ENCODE measurements around the gene BAZ2A. TPM values are rescaled to one million over a fixed set of nuclear protein-coding genes. Genes with fewer than 3 reads are reported as not detected.
A peak's percentile ranks its signal among the peaks of the same experiment; 100 is the strongest.

BAZ2A gene
- total RNA-seq, 2 donors from 2014 or later, result 203 to 214 TPM

DNA sequence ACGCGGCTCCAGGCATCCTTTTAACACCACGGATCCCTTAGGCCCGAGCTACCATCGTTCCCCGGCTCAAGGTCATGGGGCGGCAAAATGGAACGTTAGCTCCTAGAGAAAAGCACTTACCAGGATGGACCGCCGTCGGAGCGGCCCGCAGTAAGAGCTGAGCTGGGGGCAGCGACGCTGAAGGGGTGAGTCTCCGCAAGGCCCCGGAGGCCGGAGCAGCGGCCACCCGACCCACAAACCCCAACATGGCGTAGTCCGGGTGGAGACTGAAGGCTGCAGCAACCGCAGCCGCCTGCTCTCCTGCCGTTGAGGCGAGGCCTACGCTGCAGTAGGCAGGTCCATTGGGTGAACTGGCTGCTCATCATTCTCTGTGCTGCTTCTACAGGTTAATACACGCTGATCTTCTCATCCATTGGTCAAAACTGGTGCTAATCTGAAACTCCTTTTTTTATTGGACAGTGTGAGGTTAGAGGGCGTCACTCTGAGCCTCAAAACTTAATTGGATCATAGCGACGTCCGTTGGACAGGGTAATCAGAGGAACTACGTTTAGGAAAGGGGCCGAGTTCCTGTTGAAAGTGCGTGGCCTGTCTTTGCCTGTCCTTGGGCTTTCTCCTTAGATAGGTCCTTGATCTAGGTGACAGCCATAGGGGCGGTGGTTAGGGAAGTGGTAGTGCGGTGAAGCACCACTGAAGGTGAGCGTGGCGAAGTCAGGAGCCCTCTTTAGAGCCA lies 15.8 kb upstream of the BAZ2A start, which contains the start of gene ATP5F1B:
TSS of gene ATP5F1B (minus strand) at position 268 of the 730 bp plus-strand sequence. CDS start at position 247, 21 bp downstream.
- ATAC-seq (peak; percentile 95), DNase-seq (peak; percentile 73 to 84 (median 79))
- Mint-ChIP-seq H3K4me1 (peaks cover 23% of the 10 kb centered on the region), H3K27me3 (no peaks in the 10 kb centered on the region), H3K27ac (peak within 1 kb of the TSS; percentile 99), H3K4me3 (peak within 1 kb of the TSS; percentile 95), H3K36me3 (ENCODE audit: low read depth) (no peaks in the 10 kb centered on the region)
- H3K9me3 ChIP-seq (ENCODE audit: control insufficient read depth, low read length, poor library complexity, severe bottlenecking), result no peaks in the 10 kb centered on the region

DNA sequence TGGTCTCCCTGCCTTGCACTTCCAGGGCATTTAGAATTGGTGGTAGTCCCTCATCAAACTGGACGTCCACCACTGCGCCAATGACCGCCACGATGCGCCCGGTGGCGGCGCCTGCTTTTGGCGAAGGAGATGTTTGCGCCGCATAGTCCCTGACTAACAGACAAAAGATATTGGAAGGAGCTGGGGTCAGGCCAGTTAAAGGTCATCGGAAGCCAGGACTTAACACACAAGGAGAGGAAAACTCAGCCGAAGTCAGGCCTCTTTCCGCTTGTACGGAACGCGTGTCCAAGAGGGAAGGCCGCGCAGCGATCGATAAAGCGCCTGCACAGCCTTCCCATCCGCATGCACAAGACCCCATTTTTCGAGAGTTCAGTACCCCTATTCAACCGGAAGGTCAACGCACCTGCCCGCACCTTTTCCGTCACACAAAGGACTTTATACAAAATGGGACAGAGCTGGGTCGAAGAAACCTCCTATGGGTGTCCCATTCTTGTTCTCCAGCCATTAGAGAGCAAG lies 15.1 kb upstream of the BAZ2A start:
- H3K9me3 ChIP-seq (ENCODE audit: control insufficient read depth, low read length, poor library complexity, severe bottlenecking), result no peaks in the 10 kb centered on the region
- H3K27me3 Mint-ChIP-seq, result no peaks in the 10 kb centered on the region
- peaks cover 23% of the 10 kb centered on the region for H3K4me1 Mint-ChIP-seq
- peak overlapping the region; percentile 95 for H3K4me3 Mint-ChIP-seq
- ATAC-seq (no peak), DNase-seq (no peak)
- peak overlapping the region; percentile 99 for H3K27ac Mint-ChIP-seq
- H3K36me3 Mint-ChIP-seq (ENCODE audit: low read depth), result no peaks in the 10 kb centered on the region

DNA sequence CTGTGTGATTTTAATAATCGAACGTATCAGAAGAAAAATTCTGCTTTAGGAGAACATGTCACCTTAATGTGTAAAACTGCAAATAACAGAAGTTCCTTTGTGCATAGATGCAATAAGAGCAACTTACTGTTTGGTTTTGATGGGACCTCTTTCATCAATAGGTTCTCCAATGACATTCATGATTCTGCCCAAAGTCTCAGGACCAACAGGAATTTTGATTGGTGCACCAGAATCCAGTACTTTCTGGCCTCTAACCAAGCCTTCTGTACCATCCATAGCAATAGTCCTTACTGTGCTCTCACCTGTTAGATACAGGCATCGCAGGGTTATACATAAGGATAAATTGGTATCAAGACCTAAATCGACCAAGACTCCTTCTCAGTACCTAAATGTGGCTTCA lies 14.5 kb upstream of the BAZ2A start:
- ATAC-seq (no peak), DNase-seq (no peak)
- Mint-ChIP-seq H3K36me3 (ENCODE audit: low read depth) (no peaks in the 10 kb centered on the region), H3K4me1 (peaks cover 26% of the 10 kb centered on the region), H3K4me3 (peak overlapping the region; percentile 95), H3K27ac (peak overlapping the region; percentile 99), H3K27me3 (no peaks in the 10 kb centered on the region)
- H3K9me3 ChIP-seq (ENCODE audit: control insufficient read depth, low read length, poor library complexity, severe bottlenecking), result no peaks in the 10 kb centered on the region

DNA sequence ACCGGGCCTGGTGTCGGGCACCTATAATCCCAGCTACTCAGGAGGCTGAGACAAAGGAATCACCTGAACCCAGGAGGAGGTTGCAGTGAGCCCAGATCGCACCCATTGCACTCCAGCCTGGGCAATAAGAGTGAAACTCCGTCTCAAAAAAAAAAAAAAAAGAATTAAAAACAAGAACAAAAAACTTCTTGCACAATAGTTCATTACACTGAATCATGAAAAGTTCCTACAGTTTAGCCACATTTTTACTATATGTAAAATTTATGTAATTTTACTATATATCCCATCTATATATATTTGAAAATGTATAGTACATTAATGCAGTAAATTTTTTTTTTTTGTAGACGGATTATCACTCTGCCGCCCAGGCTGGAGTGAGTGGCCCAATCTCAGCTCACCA lies 11.1 kb upstream of the BAZ2A start:
- H3K9me3 ChIP-seq (ENCODE audit: control insufficient read depth, low read length, poor library complexity, severe bottlenecking), result no peaks in the 10 kb centered on the region
- peaks cover 33% of the 10 kb centered on the region for H3K4me1 Mint-ChIP-seq
- H3K36me3 Mint-ChIP-seq (ENCODE audit: low read depth), result peaks cover 2% of the 10 kb centered on the region
- no peaks in the 10 kb centered on the region for H3K27me3 Mint-ChIP-seq
- no peak overlapping the region for H3K4me3 Mint-ChIP-seq
- H3K27ac Mint-ChIP-seq, result peak overlapping the region; percentile 70
- DNase-seq (no peak), ATAC-seq (no peak)

DNA sequence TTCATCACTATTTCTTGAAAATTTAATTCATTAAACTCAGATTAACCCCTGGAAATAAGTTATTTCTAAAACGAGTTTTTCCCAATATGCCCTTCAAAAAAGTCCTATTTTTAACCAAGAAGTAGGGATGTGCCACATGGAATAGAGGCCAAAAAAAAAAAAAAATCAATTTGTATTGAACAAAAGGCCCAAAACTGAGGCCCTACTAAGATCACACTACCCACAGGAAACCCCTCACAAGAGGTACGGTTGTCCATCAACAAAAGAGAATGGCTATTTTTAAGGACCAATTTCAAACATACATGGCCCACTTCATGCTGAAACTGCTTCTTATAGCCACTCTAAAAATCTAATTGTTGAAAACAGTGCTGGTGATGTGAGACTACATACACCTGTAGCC lies 7.5 kb upstream of the BAZ2A start:
- DNase-seq (no peak), ATAC-seq (no peak)
- H3K4me1 Mint-ChIP-seq, result peaks cover 41% of the 10 kb centered on the region
- H3K4me3 Mint-ChIP-seq, result no peak overlapping the region
- H3K27me3 Mint-ChIP-seq, result no peaks in the 10 kb centered on the region
- H3K36me3 Mint-ChIP-seq (ENCODE audit: low read depth), result peaks cover 5% of the 10 kb centered on the region
- H3K27ac Mint-ChIP-seq, result peak overlapping the region; percentile 95
- no peaks in the 10 kb centered on the region for H3K9me3 ChIP-seq (ENCODE audit: control insufficient read depth, low read length, poor library complexity, severe bottlenecking)

DNA sequence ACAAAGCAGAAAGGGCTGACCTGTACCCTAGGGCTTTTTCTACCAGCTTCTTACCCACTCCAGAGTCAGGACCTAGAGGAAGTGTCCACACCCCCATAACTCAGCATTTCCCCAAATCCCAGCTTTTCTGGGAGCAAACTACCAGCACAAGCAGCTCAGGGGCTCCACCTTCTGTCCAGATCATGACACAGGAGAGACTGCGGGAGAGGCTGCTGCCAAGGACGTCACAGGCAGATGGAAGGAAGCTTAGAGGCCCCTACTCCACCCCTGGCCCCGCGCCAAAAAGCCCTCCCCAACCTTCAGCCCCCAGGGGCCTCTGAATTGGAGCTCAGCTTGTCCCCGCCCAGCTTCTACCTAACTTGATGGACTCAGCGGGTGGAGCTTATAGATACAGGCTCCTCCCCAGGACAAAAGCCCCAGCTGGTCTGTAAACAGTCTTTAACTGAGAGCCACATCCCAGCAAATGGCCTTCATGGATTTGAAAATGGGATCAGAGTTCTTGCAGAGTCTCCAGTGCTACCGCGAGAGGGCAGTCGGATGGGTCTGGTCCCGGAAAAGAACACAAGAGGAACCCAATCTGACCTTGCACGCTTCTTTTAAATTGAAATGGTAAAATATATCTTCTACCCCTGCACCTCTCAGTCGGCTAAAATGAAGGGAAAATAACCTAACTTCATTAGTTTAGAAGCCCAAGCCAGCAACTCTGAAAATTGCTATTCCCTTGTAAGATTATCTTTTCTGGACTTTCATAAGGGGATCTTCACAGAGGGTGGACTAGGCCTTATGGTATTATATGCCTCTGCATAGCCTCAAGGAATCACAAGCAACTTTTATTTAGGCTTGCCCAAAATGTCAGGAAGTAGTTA lies 6.8 kb upstream of the BAZ2A start:
- Mint-ChIP-seq H3K27me3 (no peaks in the 10 kb centered on the region), H3K36me3 (ENCODE audit: low read depth) (peaks cover 5% of the 10 kb centered on the region), H3K4me3 (peak overlapping the region; percentile 99), H3K27ac (peak overlapping the region; percentile 95), H3K4me1 (peaks cover 45% of the 10 kb centered on the region)
- ATAC-seq (peak; percentile 80), DNase-seq (peak; percentile 94 to 96 (median 95))
- no peaks in the 10 kb centered on the region for H3K9me3 ChIP-seq (ENCODE audit: control insufficient read depth, low read length, poor library complexity, severe bottlenecking)

DNA sequence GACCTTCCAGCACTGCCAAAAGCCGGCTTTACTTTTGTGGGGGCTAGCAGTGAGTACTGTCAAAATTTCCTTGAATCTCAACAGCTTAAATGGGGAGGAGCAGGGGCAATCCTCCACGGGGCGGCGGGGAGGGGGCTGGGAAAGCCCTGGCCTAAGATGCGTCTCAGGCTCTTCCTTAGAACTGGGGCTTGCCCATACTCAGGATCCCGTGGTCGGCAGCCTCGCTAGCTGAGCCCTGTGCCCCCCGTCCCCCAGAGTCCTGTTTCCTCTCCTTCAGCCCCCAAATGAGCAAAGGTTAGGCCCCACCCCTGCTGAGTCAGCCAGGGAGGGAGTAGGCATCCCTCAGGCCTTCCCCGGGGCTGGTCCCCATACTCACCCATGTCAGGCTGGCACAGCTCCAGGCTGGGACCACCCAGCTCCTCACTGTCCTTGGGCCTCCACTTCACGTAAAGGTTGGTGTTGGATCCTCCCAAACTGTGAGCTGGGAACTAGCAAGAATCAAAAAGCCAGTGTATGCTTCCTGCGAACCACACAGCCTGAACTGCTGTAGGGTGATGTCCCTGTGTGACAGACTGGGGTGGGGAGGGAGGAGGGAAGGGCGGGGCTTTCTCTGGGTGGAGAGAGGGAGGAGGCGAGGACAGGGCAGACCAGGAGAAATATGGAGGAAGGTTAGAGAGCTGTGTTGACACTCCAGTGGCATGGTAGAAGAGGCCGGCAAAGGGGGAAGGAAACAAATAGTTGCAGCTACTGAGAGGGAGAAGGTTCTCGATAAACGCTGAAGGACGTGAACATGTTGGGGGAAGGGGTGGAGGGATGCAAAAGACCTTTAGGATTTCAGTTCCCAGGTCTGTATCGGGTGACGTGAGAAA lies 5.9 kb upstream of the BAZ2A start:
- peak overlapping the region; percentile 99 for H3K4me3 Mint-ChIP-seq
- ATAC-seq (peak; percentile 78), DNase-seq (peak; percentile 46 to 78 (median 68))
- H3K27ac Mint-ChIP-seq, result peak overlapping the region; percentile 95
- H3K4me1 Mint-ChIP-seq, result peaks cover 49% of the 10 kb centered on the region
- peaks cover 5% of the 10 kb centered on the region for H3K36me3 Mint-ChIP-seq (ENCODE audit: low read depth)
- no peaks in the 10 kb centered on the region for H3K9me3 ChIP-seq (ENCODE audit: control insufficient read depth, low read length, poor library complexity, severe bottlenecking)
- H3K27me3 Mint-ChIP-seq, result no peaks in the 10 kb centered on the region

DNA sequence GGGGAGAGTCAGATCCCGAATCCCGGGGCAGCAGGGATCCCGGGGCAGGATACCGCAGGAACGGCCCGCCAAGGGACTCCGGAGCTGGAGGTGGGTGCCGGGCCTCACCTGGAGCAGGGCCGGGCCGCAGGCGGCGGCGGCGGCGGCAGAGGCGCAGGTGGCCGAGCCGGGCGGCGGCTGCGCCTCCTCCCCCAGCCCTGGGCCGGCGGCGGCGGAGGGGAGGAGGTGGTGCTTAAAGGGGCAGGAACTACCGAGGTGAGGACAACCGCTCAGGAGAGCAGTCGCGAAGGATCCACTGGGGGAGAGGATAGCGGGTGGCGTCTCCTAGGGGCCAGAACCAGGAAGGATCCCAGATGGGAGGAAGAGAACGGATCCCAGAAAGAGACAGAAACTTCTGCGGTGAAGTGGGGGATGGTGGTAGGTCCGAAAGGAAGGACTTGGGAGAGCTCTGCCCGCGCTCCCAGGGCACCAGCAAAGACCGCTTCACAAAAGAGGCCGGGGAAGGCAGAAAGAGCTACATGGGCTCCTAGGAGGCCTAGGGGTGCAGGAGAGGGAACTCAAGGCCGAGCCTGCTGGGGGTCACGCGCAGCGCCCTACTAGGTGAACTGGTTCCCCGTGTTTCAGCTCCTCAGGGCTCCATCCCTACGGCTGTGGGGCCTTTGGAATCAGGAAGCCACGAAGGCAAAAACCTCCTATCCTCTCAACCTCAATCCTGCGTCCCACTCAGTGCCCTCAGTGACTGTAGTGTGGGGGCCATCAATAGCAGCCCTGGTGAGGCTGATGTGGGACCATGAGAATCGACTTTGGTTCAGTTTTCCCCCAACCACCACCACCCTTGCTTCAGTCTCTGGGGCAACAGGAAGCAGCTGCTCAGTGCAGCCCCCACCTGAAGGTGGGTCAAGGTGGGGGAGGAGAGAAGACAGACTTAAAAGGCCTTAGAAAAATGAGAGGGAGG lies 5.0 kb upstream of the BAZ2A start:
- no peaks in the 10 kb centered on the region for H3K9me3 ChIP-seq (ENCODE audit: control insufficient read depth, low read length, poor library complexity, severe bottlenecking)
- Mint-ChIP-seq H3K27ac (peak overlapping the region; percentile 95), H3K4me1 (peaks cover 54% of the 10 kb centered on the region), H3K27me3 (no peaks in the 10 kb centered on the region), H3K4me3 (peak overlapping the region; percentile 99), H3K36me3 (ENCODE audit: low read depth) (peaks cover 5% of the 10 kb centered on the region)
- ATAC-seq, result peak; percentile 29
- peak; percentile 49 to 58 (median 55) for DNase-seq

DNA sequence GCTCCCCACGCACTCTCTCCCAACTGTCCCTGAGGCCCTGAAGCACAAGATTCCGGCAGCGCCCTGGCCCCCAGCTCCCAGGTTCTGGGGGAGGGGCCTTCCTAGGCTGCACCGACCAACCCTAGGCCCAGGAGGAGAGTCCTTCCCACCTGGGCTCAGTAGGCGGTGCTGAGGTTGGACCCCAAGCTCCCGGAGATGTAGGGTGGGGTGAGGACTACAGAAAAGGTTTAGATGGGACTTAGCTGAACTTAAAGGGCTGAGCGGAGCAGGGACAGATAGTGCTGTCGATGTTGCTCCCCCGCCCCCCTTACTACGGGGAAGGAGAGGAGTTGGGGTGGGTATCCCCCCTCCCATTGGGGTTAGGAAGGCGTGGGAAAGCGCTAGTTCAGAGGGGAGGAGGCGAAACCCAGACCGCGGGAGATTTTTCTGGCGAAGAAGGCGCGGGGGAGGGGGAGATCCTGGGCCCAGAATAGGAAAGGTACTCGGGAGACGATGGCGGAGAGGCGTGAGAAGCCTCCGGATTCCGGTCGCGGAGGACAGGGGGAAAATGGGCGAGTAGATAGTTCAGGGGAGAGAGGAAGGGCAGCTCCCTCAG lies 4.2 kb upstream of the BAZ2A start:
- peaks cover 52% of the 10 kb centered on the region for H3K4me1 Mint-ChIP-seq
- H3K27me3 Mint-ChIP-seq, result no peaks in the 10 kb centered on the region

DNA sequence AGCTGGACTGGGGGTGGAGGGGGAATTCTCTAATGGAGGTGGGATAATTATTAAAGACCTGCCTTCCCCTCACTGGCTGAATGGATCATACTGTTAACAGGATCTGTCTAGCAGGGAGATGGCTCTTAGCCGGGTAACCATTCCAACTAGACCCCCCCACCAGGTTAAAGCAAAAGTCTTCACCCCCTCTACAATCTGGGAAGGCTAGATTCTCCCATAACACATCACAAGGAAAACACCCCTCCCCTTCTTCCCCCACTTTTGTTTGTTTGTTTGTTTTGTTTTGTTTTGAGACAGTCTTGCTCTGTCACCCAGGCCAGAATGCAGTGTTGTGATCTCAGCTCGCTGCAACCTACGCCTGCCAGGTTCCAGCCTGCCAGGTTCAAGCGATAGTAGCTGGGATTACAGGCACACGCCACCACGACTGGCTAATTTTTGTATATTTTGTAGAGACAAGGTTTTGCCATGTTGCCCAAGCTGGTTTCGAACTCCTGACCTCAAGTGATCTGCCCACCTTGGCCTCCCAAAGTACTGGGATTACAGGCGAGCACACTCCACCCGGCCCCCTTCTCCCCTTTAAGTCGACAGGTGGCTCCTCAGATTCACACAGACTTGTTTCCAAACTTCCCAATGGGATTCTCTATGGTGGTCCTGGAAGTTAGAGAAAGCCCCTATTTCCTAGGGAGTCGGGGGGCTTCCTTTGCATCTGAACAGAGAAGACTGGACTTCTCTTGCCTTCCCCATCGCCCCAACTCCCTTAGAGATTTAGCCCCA lies 3.5 kb upstream of the BAZ2A start:
- peak overlapping the region; percentile 95 for H3K27ac Mint-ChIP-seq
- no peaks in the 10 kb centered on the region for H3K27me3 Mint-ChIP-seq
- peaks cover 5% of the 10 kb centered on the region for H3K36me3 Mint-ChIP-seq (ENCODE audit: low read depth)
- ATAC-seq, result no peak
- DNase-seq, result no peak
- no peaks in the 10 kb centered on the region for H3K9me3 ChIP-seq (ENCODE audit: control insufficient read depth, low read length, poor library complexity, severe bottlenecking)
- H3K4me3 Mint-ChIP-seq, result peak overlapping the region; percentile 99
- peaks cover 58% of the 10 kb centered on the region for H3K4me1 Mint-ChIP-seq

More for the DNA sequence above, 4.2 kb upstream of the BAZ2A start:
- DNase-seq, result peak in 1 of 3 donors; percentile 14
- no peak for ATAC-seq
- H3K4me3 Mint-ChIP-seq, result peak overlapping the region; percentile 99
- peak overlapping the region; percentile 95 for H3K27ac Mint-ChIP-seq
- no peaks in the 10 kb centered on the region for H3K9me3 ChIP-seq (ENCODE audit: control insufficient read depth, low read length, poor library complexity, severe bottlenecking)
- peaks cover 6% of the 10 kb centered on the region for H3K36me3 Mint-ChIP-seq (ENCODE audit: low read depth)
